Measurements from ENCODE around the gene MIEF2.

The MIEF2 gene

DNA sequence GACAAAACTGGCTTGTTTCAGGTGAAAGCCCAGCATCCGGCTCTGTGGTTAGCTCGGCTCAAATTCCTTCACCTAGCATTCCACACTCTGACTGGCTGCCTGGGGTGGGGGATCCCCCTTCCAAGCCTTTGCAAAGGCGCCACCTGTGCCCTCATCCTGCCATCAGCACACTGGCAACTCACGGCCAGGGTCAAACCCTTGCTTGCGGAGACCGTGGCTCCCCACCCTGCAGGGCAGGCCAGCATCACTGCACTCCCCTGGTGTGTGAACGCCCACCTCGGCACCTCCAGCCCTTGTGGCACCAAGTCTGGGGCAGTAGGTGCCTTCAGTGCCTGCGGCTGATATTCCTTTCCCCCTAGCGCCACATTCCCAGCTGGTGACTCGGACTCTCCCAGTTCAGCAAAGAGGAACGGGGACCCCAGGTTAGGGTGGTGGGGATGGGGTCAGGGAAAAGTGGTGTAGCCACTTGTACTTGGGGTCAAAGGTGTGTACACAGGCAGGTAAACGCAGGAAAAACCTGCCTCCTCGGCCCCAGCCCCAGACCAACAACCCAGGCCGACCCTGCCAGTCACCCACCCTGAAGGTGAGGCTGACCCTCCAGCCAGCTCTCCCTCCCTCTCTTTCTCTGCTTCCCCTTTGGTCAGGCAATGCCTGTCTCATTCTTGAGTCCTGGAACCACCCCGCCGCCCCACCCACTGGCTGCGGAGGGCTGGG, 3.0 kb upstream of the MIEF2 start:
- Histone ChIP-seq H3K9me3 (ENCODE audit: insufficient read depth, low read depth, low read length) (no peaks in the 10 kb centered on the region), H3K4me1 (ENCODE audit: insufficient read depth, low read length, poor library complexity, severe bottlenecking) (peaks cover 27% of the 10 kb centered on the region), H3K27me3 (ENCODE audit: insufficient read depth, low read length, poor library complexity, severe bottlenecking) (no peaks in the 10 kb centered on the region), H3K4me3 (ENCODE audit: low read length, poor library complexity, severe bottlenecking) (peak overlapping the region; percentile 76), H3K4me2 (ENCODE audit: low read depth, low read length, poor library complexity, severe bottlenecking) (peak overlapping the region; percentile 80), H3K9me2 (replicated peaks; ENCODE audit: low read depth, low read length) (no peaks in the 10 kb centered on the region), H3K36me3 (ENCODE audit: insufficient read depth, low read length) (peaks cover 25% of the 10 kb centered on the region; the same call in 1 of the 2 replicates), H3K79me2 (ENCODE audit: insufficient read depth, low read length) (peaks cover 40% of the 10 kb centered on the region), H3K9ac (ENCODE audit: low read depth, low read length, poor library complexity, severe bottlenecking) (peak overlapping the region; percentile 84), H4K20me1 (ENCODE audit: insufficient read depth, low read length, poor library complexity, severe bottlenecking) (peaks cover 25% of the 10 kb centered on the region), H2AFZ (ENCODE audit: low read length) (0 out of 2 replicates have a peak overlapping the region, but pooled peaks have one; percentile 99), H3F3A (ENCODE audit: low read depth) (no peaks in the 10 kb centered on the region)
- TF ChIP-seq EZH2phosphoT487 (IDR thresholded peaks at IDR 0.05; ENCODE audit: borderline replicate concordance): no peak
- TF ChIP-seq, protein P1, sequence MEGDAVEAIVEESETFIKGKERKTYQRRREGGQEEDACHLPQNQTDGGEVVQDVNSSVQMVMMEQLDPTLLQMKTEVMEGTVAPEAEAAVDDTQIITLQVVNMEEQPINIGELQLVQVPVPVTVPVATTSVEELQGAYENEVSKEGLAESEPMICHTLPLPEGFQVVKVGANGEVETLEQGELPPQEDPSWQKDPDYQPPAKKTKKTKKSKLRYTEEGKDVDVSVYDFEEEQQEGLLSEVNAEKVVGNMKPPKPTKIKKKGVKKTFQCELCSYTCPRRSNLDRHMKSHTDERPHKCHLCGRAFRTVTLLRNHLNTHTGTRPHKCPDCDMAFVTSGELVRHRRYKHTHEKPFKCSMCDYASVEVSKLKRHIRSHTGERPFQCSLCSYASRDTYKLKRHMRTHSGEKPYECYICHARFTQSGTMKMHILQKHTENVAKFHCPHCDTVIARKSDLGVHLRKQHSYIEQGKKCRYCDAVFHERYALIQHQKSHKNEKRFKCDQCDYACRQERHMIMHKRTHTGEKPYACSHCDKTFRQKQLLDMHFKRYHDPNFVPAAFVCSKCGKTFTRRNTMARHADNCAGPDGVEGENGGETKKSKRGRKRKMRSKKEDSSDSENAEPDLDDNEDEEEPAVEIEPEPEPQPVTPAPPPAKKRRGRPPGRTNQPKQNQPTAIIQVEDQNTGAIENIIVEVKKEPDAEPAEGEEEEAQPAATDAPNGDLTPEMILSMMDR (conservative IDR thresholded peaks at IDR 0.05; ENCODE audit: low read length): no peak

GRCh38 chr17:18257982-18258355, 2.5 kb upstream of the MIEF2 start:
- Histone ChIP-seq H3K9me3 (ENCODE audit: insufficient read depth, low read depth, low read length) (no peaks in the 10 kb centered on the region), H3K9ac (ENCODE audit: low read depth, low read length, poor library complexity, severe bottlenecking) (peak overlapping the region; percentile 84), H3K9me2 (replicated peaks; ENCODE audit: low read depth, low read length) (no peaks in the 10 kb centered on the region), H3K36me3 (ENCODE audit: insufficient read depth, low read length) (peaks cover 21% of the 10 kb centered on the region; the same call in 1 of the 2 replicates), H3F3A (ENCODE audit: low read depth) (no peaks in the 10 kb centered on the region), H3K27me3 (ENCODE audit: insufficient read depth, low read length, poor library complexity, severe bottlenecking) (no peaks in the 10 kb centered on the region), H3K79me2 (ENCODE audit: insufficient read depth, low read length) (peaks cover 40% of the 10 kb centered on the region), H2AFZ (ENCODE audit: low read length) (peak overlapping the region; percentile 99), H3K4me2 (ENCODE audit: low read depth, low read length, poor library complexity, severe bottlenecking) (peak overlapping the region; percentile 80), H3K4me1 (ENCODE audit: insufficient read depth, low read length, poor library complexity, severe bottlenecking) (peaks cover 27% of the 10 kb centered on the region), H4K20me1 (ENCODE audit: insufficient read depth, low read length, poor library complexity, severe bottlenecking) (peaks cover 25% of the 10 kb centered on the region), H3K4me3 (ENCODE audit: low read length, poor library complexity, severe bottlenecking) (peak overlapping the region; percentile 76)
- no peak for TF ChIP-seq EZH2phosphoT487 (IDR thresholded peaks at IDR 0.05; ENCODE audit: borderline replicate concordance)
- TF ChIP-seq, protein P1 (conservative IDR thresholded peaks at IDR 0.05; ENCODE audit: low read length): no peak

DNA sequence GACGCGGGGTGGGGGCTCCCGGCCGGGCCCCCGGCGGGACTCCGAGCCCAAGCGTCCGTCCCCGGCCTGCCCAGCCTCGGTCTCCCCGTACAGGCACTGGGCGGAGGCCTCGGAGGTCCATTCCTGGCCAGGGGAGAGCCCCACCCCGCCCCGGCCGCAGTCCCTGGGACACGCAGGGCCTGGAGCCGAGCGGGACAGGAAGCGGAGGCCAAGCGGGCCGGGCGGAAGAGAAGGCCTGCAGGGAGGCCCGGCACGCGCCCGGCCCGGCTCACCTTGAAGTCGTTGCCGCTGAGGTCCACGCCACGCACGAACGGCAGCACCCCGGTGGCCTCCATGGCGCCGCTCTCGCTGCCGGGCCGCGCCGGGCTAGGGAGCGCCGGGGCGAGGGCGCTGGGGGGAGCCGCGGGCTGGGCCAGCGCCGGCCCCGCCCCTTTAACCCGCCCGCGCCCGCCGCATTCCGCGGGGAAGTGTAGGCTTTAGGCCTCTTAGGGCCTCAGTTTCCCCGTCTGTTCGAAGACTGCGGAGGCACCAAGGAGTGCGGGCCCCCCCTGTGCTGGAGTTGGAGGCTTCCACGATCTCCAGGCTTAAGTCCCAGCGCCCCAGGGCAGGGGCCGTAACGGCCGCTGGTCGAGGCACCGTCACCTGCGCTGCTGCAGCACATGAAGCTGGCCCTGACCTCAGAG, 2.0 kb upstream of the MIEF2 start, which contains the start of gene FLII:
Gene FLII, minus strand, starts transcription at position 383 of the 683 bp plus-strand sequence. Its CDS starts 48 bp downstream, at position 335.
- Histone ChIP-seq H3K4me2 (ENCODE audit: low read depth, low read length, poor library complexity, severe bottlenecking) (peak within 1 kb of the TSS; percentile 80), H4K20me1 (ENCODE audit: insufficient read depth, low read length, poor library complexity, severe bottlenecking) (peaks cover 25% of the 10 kb centered on the region), H3K9me2 (replicated peaks; ENCODE audit: low read depth, low read length) (no peaks in the 10 kb centered on the region), H2AFZ (ENCODE audit: low read length) (peak within 1 kb of the TSS; percentile 99), H3K9ac (ENCODE audit: low read depth, low read length, poor library complexity, severe bottlenecking) (peak within 1 kb of the TSS; percentile 84), H3F3A (ENCODE audit: low read depth) (no peaks in the 10 kb centered on the region), H3K4me1 (ENCODE audit: insufficient read depth, low read length, poor library complexity, severe bottlenecking) (peaks cover 27% of the 10 kb centered on the region), H3K4me3 (ENCODE audit: low read length, poor library complexity, severe bottlenecking) (peak within 1 kb of the TSS; percentile 93), H3K9me3 (ENCODE audit: insufficient read depth, low read depth, low read length) (no peaks in the 10 kb centered on the region), H3K27me3 (ENCODE audit: insufficient read depth, low read length, poor library complexity, severe bottlenecking) (no peaks in the 10 kb centered on the region), H3K36me3 (ENCODE audit: insufficient read depth, low read length) (peaks cover 16% of the 10 kb centered on the region; the same call in 1 of the 2 replicates), H3K79me2 (ENCODE audit: insufficient read depth, low read length) (peaks cover 40% of the 10 kb centered on the region)
- no peak for TF ChIP-seq EZH2phosphoT487 (IDR thresholded peaks at IDR 0.05; ENCODE audit: borderline replicate concordance)
- TF ChIP-seq, protein P1 (conservative IDR thresholded peaks at IDR 0.05; ENCODE audit: low read length): no peak

All from Loucy (cell line).